Epidermal melanocyte (primary cell): Measurements from ENCODE around the gene MKNK1.
A peak's percentile ranks its signal among the peaks of the same experiment; 100 is the strongest.

Experiments
- DNase-seq: peaks from one replicate; pipeline ENCODE4 v3.0.0; 2011; ENCODE audit warnings: low spot score; ENCODE audit not compliant: insufficient read length

Gene MKNK1

GRCh38 chr1:46543761-46544560, 60.1 kb downstream of the MKNK1 start:
- no peak for DNase-seq

DNA sequence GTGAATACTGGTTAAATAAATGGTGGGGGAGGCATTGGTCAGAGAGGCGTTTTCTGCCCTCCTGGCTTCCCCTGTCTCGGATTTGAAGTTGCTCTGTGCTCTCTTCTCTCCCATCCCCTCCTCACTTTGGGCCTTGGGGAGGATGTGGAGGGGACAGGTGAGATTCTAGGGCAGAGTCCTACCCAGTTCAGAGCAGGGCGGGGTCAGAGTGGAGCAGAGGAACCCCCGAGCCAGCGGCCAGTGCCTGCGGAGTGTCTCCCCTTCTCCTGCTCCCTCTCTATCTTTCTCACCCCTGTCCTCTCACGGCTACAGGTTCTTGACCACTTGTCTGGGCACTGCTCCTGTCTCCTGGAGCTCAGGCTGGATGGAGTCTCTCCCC, 60.7 kb downstream of the MKNK1 start:
- no peak for DNase-seq

GRCh38 chr1:46539972-46540371, 64.1 kb downstream of the MKNK1 start:
- no peak for DNase-seq

GRCh38 chr1:46538147-46538546, 65.9 kb downstream of the MKNK1 start:
- DNase-seq, result no peak

DNA sequence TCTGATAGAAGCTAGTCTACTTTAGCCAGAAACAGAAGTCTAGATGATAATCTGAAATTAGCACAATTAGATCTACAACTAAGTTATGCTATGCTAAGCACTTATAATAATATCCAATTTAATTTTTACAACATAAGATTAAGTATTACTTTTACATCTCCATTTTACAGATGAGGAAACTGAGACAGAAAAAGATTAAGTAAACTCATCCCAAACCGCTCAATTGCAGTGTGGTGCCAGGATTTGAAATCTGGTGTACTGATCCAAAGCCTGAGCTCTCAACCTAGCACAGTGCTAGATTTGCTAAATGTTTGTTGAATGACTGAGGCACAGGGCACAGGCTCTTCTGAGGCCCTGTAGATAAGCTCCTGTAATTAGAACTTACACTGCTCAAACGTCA, 66.4 kb downstream of the MKNK1 start:
- no peak for DNase-seq

DNA sequence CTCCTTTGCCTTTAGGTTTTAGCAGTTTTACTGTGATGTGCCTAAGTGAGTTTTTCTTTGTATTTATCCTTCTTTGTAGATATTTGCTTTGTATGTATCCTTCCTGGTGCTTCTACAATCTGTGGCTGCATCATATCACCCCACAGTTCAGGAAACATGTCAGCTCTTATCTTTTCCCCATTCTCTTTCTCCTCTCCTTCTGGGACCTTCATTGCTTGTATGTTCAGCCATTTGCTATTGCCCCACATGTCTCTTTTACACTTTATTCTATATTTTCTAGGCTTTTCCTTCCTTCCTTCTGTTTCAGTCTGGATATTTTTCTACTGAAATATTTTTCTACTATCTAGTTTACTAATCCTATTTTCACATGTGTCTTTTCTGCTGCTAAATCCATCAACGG, 67.5 kb downstream of the MKNK1 start:
- no peak for DNase-seq

DNA sequence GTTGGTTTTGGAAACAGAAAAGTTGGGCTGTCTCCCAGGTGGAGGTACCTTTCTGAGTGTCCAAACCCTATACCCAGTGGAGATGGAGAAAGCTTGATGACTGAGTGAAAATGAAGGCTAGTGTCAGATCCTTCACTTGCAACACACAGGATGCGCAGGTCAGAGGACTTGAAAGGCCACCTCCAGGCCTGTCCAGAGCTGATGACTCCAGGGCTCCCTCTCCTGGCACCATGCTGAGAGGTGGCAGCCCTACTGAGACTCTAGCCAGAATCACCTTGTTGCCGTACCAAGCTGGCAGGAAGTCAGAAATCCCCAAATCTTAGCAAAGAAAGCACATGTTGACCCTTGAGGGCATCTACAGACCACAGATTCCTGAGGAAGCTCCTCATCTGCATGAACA, 69.0 kb downstream of the MKNK1 start:
- no peak for DNase-seq

- no peak for DNase-seq
Measured at GRCh38 chr1:46533179-46533864, 70.7 kb downstream of the MKNK1 start.

DNA sequence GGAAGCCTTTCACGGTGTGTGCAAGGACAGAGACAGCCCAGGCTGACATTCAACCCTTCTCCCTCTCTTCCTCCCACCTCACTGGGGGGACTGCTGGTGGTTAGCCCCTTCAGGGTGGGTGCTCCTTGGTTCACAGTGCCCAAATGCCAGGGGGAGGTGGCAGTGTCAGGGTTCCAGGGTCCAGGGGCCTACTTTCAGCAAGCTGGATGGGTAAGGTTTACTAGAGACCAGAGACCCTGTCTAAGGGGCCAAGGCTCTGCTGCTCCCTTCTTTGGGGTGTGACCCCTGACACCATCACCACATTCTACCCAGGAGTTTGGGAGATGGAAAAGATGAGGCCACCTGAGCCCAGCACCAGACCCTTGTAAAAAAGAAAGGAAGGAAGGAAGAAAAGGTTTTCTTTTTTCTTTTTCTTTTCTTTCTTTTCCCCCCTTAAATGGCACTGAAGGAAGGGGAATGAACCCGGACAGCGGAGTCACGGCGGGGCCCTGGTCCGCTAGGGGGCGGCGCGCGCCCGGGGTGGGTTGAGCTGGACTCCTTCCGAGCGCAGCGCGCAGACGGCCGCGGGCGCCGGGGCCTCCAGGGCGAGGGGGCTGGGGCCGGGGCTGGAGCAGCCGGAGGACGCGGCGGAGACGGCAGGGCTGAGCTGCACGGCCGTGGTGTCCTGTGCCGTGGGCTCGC, 71.4 kb downstream of the MKNK1 start:
- DNase-seq, result peak; percentile 73

DNA sequence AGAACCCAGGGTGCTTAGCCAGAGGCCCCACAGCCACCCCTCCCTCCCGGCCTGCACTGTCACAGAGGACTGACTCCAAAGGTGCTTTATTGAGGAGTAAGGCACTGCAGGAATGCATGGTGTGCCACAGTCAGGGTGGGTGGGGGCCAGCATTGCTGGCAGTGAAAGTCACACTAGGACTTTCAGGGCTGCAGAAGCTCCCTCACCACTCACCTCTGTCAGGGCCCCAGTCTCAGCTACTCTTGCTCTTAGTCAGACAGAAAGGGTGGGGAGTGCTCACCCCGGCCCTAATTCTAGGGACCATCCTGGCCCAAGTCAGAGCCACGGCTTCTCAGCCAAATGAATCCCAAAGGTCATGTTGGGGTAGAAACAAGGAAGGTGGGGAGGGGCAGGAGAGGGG, 72.0 kb downstream of the MKNK1 start:
- DNase-seq, result no peak

- no peak for DNase-seq
Measured at GRCh38 chr1:46530791-46531409, 73.2 kb downstream of the MKNK1 start.

GRCh38 chr1:46530311-46530710, 73.8 kb downstream of the MKNK1 start:
- DNase-seq, result no peak

DNA sequence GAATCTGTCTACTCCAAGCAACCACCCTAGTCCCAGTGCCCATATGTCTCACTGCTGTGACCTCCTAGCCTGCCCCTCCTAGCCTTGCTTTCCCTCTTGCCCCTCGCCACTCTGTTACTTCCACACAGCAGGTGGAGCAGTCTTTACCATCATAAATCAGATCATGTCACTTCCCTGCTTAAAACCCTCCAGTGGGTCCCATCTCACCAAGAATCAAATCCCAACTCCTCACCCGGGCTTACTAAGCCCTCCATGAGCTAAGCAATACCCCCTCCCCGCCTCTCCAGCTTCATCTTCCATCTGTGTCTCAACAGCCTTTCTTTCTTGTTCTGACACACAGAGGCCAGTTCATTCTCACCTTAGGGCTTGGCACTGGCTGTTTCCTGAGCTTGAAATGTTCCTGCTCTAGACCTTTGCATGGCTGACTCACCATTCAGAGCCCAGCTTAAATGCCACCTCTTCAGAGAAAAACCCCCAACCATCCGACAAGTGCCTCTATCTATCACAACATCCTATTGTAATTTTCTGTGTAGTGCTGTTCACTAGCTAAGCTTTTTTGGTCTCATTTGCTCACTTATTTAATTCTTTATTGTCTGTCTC, 74.9 kb downstream of the MKNK1 start:
- no peak for DNase-seq

DNA sequence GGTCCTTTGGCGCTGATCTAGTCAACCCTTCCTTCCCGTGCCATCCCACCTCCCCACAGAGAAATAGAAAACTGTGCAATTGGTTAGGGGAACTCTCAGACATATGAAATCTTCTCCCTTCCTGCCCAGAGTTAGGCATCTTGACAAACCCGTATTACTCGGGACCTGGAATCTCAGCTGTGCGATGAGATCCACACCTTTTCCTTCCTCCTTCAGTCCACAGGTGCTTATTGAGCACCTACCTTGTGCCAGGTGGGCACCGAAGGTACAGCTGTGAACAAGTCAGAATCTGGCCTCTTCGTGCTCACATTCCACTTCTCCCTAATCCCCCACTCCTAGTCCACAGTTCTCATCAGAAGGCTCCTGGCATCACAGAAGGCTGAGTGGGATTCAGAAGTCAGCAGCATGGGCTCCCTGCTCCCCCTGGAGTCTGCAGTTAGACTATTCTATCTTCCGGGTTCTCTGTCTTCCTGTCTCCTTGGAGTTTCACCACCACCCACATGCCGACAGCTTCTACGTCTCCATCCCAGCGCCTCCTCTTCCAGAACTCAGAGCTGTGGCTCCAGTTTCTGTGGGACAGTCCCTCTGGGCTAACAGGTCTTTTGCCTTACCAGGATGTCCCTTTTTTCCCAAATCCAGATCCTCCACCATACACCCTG, 75.6 kb downstream of the MKNK1 start:
- DNase-seq, result no peak

DNA sequence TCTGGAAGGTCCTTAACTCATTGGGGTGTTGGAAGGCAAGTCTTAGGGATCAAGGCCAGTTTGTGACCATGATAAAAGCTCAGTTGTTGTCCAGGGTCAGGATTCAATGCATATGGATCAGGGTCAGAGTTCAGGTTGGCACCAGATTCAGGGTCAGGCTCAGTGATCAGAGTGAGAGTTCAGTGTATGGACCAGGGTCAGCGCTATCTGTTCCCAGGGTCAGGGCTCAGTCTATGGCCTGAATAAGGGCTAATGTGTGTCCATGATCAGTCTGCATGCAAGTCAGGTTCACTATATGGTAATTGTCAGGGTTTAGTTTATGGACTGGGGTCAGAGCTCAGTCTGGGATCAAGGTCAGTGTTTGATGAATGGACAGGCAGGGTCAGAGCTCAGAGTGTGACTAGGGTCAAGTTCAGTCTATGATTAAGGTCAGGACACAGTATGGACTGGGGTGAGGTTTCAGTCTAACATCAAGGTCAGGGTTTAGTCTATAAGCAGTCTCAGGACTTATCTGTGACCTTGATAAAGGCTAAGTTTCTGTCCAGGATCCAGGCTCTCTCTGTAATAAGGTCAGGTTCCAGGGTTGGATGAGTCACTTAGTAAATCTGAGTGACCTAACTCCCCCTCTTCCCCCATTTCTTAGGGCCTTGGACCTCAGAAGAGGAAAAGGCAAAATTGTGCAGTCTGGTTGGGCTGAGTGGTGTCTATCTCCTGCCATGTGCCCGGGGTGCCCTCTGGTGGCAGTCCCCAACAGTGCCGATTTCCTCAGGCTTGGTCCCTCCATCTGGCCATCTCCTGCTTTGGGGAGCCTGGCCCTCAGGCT, 76.4 kb downstream of the MKNK1 start:
- peak; percentile 92 for DNase-seq

- DNase-seq, result no peak
Measured at GRCh38 chr1:46526691-46527291, 77.3 kb downstream of the MKNK1 start.

GRCh38 chr1:46526013-46526690, 77.9 kb downstream of the MKNK1 start:
- DNase-seq, result no peak

DNA sequence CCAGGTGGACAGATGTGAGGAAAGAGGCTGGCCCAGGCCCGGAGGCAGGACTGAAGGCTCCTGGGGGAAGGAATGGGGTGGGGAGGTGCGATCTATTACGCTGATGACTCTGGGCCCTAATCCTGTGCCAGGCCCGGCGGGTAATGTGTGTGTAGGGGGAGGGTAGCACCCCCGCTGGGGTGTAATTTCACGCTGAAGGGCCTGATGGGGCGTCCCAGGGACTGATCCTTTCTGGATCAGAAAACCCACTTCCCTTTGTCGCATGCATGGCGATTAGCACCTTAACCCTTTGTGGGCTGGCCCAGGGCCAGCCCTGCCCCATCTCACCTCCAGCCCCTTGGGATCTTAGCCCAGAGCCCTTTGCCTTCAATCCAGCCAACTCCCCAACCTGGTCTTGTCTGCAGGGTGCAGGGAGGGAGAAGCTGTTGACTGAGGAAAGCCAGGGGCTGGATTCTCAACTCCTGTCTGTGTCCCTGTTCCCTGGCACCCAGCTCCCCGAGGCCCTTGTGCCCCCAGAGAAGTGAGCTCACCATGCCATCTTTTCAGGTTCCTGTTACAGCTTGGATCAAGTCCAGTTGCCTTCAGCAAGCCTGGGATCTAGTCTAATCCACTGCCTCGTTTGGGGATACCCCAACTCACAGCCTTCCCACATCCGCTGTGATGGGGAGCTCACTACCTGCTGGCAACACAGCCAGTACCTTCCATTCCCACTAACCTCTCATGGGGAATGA, 78.7 kb downstream of the MKNK1 start:
- no peak for DNase-seq

DNA sequence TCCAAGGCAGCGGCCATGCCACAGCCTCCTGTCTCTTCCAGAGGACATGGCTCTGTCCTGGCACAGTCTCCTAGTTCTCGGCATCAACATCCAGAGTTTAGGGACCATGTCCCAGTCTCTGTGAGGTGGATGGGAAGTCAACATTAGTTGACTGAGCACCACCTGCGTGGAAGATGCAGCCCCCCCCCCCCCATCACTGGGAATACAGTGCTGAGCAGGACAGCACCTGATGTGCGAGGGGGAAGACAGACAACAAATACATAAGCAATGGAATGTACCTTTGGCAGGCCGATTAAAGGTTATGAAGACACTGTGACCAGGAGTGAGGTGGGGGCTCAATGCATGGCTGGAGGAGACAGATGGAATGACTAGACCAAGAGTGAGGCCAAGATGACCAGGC, 79.2 kb downstream of the MKNK1 start:
- no peak for DNase-seq
